Testis (tissue), 2 donors: ENCODE results near the gene LZTS2.

Experiments used
- POLR2A ChIP-seq: fragments of 450-650 bp; IDR thresholded peaks from one replicate; pipeline ENCODE4 v1.6.1; 2017; ENCODE audit warnings: antibody characterized with exemption, mild to moderate bottlenecking, moderate library complexity
- TF ChIP-seq, protein P1 (sequence below), 3 experiments: fragments of 450-650 bp in 2 of 3; fragments of 200-600 bp in 1 of 3; sonication (generic) in 1 of 3; IDR thresholded peaks; one replicate each; pipeline ENCODE4 v1.5.1; 2016 to 2019; ENCODE audit warnings: antibody characterized with exemption in 3 of 3, mild to moderate bottlenecking in 2 of 3, moderate library complexity in 1 of 3

DNA sequence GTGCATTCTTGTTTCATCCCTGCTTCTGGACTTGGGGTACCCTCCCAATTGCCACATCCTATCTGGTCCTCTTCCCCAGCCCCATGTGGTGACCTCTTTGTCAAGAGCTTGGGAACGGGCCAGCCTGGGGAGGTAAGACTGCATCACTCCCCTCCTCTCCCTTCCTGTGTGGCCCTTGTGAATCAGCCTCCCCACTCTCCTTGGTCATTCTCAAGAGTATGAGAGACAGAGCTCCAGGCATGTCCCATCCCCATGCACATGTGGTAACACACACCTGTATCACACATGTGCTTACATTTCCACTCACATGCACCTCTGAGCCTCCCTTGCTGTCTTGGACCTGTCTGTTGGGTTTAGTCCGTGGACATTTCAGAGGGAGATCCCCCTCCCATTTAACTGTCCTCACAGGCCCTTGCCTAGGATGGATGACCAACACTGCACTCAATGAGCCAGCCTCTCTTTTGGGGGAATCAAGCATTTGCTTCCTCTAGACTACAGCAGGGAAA lies 14.9 kb upstream of the LZTS2 start:
- no peak for TF ChIP-seq POLR2A
- TF ChIP-seq, protein P1, sequence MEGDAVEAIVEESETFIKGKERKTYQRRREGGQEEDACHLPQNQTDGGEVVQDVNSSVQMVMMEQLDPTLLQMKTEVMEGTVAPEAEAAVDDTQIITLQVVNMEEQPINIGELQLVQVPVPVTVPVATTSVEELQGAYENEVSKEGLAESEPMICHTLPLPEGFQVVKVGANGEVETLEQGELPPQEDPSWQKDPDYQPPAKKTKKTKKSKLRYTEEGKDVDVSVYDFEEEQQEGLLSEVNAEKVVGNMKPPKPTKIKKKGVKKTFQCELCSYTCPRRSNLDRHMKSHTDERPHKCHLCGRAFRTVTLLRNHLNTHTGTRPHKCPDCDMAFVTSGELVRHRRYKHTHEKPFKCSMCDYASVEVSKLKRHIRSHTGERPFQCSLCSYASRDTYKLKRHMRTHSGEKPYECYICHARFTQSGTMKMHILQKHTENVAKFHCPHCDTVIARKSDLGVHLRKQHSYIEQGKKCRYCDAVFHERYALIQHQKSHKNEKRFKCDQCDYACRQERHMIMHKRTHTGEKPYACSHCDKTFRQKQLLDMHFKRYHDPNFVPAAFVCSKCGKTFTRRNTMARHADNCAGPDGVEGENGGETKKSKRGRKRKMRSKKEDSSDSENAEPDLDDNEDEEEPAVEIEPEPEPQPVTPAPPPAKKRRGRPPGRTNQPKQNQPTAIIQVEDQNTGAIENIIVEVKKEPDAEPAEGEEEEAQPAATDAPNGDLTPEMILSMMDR (IDR thresholded peaks at IDR 0.05) = no peak
